SK-N-MC (cell line): Measurements from ENCODE around the gene OAS3.

Source experiments
- EZH2 ChIP-seq: fragments of 200-600 bp; sonication (generic); IDR thresholded peaks from one replicate; pipeline ENCODE4 v1.6.1; 2017; ENCODE audit warnings: antibody characterized with exemption
- FOXP2 ChIP-seq: optimal IDR thresholded peaks from 2 replicates; pipeline ENCODE3; 2011; ENCODE audit warnings: mild to moderate bottlenecking, moderate library complexity; ENCODE audit not compliant: insufficient read depth; ENCODE audit errors: extremely low read length, control extremely low read depth
- POLR2AphosphoS5 ChIP-seq: IDR thresholded peaks from 2 replicates; pipeline ENCODE4 v1.6.1; 2012; ENCODE audit warnings: mild to moderate bottlenecking, low read depth, low read length, borderline replicate concordance

DNA sequence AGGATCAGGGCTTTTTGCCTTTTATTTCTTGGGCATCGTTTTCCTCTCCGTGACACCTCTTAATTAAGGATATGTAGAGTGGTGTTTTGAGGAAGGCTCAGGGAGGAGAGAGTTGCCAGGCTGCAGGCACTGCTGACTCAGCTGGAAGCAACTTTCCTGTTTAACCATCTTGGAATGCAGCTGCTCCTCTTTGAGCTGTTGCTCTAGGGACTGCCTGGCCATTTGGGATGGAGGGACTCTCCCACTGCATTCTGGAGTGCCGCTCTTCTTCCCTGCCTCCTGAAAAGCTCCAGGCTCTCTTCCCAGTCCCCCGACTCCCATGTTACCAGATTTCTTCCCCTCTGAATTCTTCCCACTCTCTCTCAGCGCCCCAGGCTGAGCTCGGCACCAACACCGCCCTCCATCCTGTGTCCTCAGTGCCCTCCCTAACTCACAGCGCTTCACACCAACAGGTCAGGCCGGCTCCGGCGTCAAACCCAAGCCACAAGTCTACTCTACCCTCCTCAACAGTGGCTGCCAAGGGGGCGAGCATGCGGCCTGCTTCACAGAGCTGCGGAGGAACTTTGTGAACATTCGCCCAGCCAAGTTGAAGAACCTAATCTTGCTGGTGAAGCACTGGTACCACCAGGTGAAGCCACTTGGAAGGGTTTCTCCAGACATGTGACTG is 5.9 kb downstream of the OAS3 start:
- no peak for TF ChIP-seq POLR2AphosphoS5
- TF ChIP-seq EZH2: no peak
- no peak for TF ChIP-seq FOXP2
